Stimulated activated CD8-positive, alpha-beta memory T cell treated with anti-CD3 and anti-CD28 coated beads, Interleukin-7, amount 100 ng/mL, for 1 hour (primary cell): ENCODE results near the gene TFDP2.
"Not testable (repeated sequence)": the region's sequence is repeated elsewhere in the genome, so short reads cannot be mapped to it uniquely, and the experiment has no call there.

ENCODE experiments used
- DNase-seq, 2 donors: peaks; one replicate each; pipeline ENCODE4 v3.0.0-alpha.2; 2020; ENCODE audit warnings: low read depth in 2 of 2

The TFDP2 gene, protein sequence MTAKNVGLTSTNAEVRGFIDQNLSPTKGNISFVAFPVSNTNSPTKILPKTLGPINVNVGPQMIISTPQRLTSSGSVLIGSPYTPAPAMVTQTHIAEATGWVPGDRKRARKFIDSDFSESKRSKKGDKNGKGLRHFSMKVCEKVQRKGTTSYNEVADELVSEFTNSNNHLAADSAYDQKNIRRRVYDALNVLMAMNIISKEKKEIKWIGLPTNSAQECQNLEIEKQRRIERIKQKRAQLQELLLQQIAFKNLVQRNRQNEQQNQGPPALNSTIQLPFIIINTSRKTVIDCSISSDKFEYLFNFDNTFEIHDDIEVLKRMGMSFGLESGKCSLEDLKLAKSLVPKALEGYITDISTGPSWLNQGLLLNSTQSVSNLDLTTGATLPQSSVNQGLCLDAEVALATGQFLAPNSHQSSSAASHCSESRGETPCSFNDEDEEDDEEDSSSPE

DNA sequence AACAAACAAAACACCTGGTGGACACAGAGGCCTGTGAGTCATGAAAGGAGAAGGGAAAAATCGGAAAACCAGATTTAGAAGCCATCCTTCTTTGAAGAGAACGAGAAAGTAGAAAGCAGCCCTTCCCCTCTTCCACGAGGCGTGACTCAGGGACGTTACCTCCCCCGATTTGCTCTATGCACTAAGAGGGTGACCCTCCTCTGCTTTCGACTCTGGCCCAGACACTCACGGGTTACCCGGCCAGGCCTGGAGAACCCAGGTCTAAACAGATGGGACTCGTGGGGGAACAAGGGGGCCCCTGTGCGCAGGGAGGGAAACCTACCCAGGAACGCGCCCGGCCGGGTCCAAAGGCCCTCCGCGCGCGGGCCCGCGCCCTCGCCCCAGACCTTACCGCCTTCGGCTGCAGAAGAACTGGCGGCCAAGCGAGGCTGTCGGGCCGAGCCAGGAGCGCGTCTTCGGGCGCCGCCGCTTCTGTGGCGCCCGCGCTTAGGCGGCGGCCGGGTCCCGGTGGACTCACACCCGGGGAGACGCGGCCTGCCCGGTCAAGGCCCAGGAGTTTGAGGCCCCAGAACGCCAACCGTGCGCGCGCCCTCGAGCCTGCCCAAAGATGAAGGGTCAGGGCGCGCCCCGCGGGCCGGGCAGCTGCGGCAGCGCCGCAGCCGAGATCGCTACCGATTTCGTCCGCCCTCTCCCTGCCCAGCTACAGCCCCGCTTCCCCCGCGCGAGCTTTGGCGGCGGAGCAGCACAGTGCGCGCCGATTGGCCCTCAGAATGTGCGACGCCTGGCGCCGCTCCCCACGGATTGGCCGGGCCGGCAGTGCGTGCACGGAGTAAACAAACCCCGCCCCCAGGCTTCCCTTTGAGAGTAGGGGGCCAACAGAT, at the start of gene TFDP2:
TSS of gene TFDP2 (minus strand) at position 753 of the 881 bp plus-strand sequence. CDS start 47,795 bp downstream, outside the sequence.
- DNase-seq, result peak; percentile 64 to 67

GRCh38 chr3:142188846-142189245, 39.5 kb upstream of the TFDP2 start:
- no peak for DNase-seq

DNA sequence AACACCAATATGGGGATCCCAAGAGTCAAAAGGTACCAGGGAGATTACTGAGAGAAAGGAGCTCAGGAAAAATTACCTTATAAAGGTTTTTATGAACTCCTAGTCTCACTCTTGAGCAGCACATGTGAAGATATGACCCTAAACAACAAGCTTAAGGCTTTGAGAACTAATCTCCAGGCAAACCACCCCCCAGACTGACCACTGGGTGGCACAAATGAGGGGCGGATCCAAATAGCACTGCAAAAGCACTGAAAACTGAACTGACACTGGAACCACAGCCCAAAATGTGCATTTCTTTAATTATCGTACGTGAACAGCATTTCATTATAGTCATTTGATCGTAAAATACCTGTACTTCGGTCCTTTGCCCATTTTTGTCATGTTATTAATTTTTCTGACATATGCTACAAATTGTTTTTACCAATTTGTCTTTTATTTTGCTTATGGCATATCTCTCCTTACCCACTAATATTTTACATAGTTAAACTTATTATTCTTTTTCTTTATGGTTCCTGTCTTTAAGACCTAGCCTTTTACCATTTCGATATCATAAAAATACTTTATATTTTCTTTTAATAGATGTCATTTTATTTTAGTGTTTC, 31.5 kb upstream of the TFDP2 start:
- no peak for DNase-seq

DNA sequence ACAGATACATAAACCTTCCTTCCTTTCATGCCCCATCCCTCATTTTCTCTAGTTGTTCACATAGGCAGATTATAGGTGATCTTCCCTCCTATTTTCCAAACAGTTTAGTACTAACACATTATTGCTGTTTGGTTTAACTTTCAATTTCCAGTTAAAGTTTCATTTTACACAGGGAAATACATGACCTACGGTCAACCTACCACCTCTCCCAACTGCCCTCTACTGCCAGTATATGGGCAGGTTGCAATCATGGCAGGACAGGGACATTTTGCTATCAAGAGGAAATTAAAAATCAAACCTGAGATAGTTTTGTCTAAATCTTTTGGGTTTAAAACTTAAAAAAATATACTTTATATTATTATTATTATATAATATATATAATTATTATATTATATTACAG, 26.1 kb upstream of the TFDP2 start:
- DNase-seq, result no peak

DNA sequence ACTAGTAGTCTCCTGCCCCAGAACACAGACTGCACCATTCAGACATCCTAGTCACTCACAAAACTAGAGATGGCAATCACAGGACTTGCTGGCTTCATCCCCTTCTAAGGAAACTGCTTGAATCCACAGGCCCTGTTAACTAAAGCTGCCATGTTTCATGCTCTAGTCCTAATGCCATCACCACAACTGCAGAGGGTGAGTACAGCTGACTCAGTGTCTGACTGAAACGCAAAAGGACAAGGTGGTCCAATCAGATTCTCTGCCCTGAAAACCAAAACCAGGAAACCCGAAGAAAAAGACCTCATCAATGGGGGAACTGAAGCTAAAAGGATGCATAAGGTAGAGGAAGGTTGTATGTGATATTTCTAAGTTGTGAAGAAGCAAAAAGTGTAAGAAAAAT, 25.2 kb upstream of the TFDP2 start:
- DNase-seq, result no peak

DNA sequence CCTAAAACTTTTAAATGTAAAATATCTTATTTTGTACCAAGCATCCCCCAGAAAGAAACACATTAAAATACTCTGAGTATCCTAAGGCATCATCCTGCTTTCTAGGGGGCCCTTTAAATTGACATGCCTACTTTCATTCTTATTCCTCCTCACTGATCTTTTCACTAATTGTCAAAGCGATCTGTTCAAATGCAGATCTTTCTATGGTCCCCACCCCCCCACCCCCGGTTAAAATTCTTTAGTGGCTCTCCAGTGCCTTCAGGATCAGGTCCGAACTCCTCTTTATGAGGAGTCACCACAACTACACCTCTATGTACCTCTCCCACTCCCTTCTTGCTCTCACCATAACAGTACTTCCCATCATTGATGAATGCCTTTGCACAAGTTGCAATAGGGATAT, 19.2 kb upstream of the TFDP2 start:
- DNase-seq, result no peak

DNA sequence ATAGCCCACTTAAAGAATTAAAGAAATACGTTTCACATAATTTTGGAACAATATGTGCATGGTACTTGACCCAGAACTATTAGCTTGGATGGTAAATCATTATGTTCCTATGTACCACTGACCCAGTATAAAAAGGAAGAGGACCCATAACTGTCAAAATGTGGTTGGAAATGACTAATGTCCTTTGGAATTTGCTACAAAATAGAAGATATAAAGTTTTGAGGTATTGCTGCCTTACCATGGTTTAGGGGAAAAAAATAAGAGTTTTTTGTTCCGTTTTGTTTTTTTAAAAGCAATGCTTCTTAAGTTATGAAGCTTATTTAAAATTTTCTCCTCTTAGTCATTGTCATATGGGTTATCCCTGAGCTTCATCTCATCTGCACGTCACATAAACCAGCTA, 15.8 kb upstream of the TFDP2 start:
- DNase-seq, result no peak

GRCh38 chr3:142159083-142159740, 9.9 kb upstream of the TFDP2 start:
- no peak for DNase-seq

GRCh38 chr3:142154186-142154585, 4.8 kb upstream of the TFDP2 start:
- no peak for DNase-seq

DNA sequence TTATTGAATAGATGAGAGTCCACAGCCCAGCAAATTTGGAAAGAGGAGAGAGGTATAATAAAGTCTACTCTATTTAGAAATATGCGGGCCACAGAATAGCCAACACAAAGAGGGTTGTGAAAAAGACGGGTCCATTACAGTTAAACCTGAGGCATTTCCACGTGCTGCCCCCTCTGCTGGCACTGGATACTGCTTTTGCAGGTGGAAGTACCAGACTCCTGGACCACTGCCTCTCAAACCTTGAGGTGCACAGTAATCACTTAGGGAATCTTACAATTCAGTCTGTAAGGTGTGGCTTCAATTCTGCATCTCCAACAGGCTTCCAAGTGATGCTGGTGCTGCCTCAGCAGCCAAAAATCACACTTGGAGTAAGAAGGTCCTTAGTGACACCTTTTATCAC, 3.0 kb upstream of the TFDP2 start:
- no peak for DNase-seq

DNA sequence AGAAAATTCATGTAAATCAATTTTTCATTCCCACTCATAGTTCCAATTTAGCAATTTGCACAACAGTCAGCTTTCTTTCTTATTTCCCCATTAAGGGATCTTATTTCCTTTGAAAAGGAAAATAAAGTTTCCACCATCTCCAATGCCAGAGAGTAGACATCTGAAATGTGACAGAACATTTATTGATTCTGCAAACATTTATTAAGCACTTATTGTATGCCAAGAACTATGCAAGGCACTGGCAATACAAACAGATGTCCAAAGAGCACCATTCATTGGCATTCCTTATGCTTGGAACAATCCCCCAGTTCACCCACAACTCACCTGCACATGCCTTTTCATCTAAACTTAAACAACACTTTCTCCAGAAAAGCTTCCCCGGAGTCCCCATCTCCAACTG, 2.5 kb upstream of the TFDP2 start:
- DNase-seq, result no peak

DNA sequence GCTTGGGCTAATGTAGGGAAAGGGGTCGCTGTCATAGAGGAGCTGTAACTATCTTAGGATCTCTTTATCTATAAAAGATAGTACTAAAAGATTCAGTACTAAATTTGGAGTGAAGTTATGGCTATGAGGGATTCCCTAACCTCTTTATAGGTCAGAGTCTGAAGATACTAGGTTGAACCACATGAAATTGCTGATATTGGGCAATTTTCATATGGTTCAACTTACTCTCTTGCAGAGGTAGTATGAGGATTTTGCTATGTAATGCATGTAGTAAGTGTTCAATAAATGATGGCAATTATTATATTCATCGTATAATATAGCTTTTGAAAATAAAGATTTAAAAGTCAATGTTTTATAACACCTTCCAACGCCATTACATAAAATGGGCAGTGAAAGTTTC, 1.9 kb upstream of the TFDP2 start:
- DNase-seq, result no peak

DNA sequence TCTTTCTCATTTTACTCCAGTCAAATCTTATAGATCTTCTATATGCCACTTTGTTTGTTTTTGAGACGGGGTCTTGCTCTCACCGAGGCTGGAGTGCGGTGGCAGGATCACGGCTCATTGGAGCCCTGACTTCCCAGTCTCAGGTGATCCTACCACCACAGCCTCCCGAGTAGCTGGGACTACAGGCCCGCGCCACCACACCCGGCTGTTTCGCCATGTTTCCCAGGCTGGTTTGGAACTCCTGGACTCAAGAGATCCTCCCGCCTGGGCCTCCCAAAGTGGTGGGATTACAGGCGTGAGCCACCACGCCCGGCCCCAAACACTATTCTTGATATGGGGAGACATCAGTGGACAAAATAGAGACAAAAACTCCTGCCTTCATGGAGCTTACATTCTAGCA, 927 bp upstream of the TFDP2 start:
- no peak for DNase-seq

DNA sequence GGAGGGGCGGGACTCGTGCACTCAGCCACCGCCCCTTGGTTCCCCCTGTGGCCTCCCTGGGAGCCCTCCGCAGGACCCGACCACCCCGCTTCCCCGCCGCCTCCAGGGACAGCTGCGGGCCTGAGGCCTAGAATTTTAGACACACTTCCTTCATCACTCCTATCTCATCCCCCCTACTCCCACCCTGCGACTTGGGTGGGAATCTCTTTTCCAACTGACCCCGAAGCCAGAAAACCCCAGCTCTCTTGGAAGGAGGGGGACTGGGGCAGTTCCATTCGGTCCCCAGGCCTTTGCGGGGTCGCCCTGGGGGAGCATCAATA, 289 bp upstream of the TFDP2 start:
- no peak for DNase-seq

GRCh38 chr3:142148044-142148791, 1.1 kb downstream of the TFDP2 start:
- DNase-seq, result no peak

- not testable (repeated sequence) for DNase-seq
Measured at GRCh38 chr3:142144587-142144986, 4.8 kb downstream of the TFDP2 start.

GRCh38 chr3:142140608-142141285, 8.6 kb downstream of the TFDP2 start:
- not testable (repeated sequence) for DNase-seq

DNA sequence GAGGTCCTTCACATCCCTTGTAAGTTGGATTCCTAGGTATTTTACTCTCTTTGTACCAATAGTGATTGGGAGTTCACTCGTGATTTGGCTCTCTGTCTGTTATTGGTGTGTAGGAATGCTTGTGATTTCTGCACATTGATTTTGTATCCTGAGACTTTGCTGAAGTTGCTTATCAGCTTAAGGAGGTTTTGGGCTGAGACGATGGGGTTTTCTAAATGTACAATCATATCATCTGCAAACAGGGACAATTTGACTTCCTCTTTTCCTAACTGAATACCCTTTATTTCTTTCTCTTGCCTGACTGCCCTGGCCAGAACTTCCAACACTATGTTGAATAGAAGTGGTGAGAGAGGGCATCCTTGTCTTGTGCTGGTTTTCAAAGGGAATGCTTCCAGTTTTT, 12.3 kb downstream of the TFDP2 start:
- not testable (repeated sequence) for DNase-seq

DNA sequence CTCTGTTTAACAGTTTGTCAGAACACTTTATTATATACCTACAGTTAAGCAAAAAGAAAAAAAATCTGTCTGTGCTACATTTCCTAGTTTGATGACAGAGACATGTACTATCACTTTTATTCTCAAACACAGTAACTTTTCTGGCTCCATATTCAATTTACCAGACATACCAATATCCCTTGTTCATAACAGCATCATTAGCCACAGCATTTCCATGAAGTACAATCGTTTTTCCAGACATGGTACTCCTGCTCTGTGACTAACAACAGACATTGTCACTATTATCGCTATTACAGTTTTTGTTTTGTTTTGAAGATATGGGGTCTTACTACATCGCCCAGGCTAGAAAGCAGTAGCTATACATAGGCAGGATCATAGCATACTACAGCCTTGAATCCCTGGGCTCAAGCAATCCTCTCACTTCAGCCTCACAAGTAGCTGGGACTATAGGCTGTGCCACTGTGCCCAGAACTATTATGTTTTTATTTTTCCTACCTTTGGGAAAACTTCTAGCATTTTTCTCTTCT, 14.5 kb downstream of the TFDP2 start:
- no peak for DNase-seq

- DNase-seq, result no peak
Measured at GRCh38 chr3:142129516-142130171, 19.7 kb downstream of the TFDP2 start.
